Measurements from ENCODE around the gene ZFP92.
A peak's percentile ranks its signal among the peaks of the same experiment; 100 is the strongest.

Gene ZFP92

DNA sequence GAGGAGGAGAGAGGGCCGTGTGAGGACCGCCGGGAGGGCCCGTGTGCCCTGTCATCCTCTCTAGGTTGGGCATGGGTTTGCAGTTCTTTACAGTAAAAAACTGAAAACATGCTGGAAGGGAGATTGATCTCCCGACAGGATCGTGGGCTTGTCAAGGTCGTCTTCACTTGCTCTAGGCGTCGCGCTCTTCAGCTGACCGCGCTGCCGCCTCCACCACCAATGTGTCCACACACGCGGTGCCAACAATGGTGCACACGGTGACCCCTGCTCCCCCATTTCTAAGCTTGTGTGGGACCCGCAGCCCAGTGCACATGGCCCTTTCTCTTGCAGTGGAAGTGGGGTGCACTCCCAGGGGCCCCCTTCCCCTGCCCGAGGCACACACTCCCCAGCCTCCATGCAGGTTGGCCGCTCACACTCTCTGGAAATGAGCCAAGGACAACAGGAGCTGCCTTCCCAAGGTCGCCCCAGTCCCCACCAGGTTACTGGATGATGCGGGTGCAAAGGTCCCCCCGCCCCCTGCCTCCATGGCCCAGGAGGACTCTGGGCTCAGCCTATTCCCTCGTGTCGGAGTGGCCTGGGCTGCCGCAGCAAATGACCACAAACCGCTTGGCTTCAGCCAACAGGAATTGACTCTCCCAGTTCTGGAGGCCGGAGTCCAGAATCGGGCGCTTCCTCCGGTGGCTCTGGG is 1.7 kb upstream of the ZFP92 start:
- DNase-seq, result no peak

DNA sequence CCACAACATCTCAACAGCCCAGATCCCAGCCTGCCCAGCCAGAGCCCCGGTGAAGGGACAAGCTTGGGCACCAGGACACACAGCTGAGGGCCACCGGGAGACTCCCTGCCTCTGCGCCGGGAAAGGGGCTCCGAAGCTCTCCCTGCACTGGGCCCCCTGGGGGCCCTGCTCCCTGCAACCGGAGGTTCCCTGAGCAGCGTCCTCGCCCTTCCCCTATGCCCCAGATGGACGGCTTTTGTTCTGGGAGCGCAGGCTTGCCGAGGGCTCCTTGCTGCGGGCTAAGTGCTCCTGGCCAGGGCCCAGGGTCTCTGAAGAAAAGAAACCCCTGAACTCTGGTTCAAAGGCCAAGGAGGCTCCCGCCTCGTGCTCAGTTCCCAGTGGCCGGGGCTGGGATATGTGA is 899 bp upstream of the ZFP92 start:
- no peak for DNase-seq

DNA sequence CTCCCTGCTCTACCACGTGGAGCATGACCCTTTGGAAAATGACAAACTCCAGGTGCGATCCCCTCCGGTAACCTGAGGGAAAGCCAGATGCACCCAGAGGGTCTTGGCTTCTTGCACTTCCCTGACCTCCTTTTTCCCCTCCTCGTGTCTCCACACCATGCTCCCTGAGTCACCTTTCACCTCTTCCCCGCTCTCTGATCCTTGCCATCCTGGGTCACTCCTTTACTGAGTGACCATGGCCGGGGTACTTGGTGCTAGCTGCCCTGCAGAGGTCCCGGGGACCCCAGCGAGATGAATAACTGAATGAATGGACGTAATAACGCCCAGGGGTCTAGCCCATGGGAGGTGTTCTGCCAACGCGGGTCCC is 401 bp upstream of the ZFP92 start:
- DNase-seq, result no peak

DNA sequence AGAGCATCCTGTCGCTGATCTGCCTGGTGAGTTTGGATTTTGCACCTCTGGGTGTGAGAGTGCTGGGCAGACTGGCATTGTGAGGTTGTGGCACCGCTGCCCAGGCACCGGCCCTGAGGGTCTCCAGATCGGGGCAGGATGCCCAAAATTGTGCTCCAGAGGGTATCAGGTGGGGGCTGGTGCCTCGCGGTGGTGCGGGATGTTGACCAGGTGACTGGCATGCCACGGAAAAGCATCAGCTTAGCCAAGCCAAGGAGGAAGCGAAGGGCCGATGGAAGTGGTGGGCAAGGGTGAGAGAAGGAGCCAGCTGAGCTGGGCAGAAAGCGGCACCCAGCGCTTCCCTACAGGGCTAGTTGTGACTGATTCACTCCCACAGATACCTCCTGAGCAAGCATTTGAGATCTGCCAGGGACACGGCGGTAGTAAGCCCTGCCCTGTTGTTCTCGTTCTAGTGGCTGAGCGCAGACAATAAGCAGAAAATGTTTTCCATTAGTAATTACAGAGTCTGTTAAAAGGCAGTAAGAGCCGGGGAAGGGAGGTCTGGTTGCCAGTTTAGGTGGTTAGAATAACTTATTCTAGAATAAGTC is 809 bp downstream of the ZFP92 start:
- DNase-seq, result no peak

DNA sequence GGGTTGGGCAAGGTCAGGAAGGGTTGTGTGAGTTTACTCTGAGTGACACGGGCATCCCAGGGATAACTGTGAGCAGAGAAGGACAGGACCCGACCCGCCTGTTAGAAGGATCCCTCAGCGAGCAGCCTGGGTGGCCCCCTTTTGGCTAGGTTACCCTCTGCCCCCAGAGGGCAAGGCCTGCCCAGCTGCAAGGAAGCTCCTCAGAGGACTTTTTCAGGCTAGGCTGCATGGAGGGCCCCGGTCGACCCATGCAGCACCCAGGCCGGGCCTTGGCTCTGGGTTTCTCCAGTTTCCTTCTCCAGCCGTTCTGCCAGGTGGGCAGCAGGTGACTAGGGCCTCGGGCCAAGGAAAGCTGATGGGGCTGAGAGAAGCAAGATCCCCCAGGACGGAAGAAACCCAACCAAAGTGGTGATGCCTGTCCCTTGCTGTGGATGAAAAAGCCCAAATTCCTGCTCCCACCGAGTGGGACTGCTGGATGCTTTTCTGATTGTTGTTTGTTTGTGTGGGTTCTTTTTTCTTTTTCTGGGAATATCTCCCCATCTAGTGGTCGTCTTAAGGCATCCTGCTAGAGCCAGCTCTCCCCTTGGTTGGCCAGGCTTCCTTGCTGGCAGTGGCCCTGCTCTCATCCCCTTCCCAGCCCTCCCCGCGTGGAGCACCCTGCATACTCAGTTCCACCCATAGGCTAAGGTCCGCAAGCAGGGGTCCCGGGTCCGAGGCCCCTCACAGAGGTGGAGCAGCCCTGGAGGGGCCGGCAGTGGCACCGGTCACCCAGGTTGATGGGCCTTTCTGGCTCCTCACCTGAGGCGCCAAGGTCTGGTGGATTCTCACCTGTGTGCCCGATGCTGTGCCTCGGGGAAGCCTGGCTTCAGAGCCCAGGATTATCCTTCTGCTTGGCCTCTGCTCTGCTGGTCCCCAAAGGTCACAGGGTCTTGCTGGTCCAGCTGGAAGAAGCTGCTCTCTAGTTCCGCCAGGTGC is 1.8 kb downstream of the ZFP92 start:
- no peak for DNase-seq

DNA sequence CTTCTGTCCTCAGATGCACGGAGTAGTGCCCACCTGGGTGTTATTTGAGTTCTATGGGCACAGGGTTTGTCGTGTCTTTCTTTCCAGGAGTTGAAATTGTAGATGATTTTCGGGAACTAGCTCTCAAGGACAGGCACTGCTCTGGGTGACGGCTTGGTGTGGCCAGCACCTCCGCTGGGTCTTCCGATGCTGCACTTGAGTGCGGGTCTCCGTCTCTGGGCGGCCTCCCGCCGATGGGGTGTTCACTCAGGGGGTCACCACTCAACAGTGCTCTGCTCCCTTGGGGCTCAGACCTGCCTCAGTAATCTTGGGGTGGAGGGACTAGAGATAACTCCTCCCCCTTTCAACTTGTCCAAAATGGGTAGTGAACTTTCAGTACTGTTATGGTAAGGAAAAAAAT is 2.5 kb downstream of the ZFP92 start:
- DNase-seq, result no peak

DNA sequence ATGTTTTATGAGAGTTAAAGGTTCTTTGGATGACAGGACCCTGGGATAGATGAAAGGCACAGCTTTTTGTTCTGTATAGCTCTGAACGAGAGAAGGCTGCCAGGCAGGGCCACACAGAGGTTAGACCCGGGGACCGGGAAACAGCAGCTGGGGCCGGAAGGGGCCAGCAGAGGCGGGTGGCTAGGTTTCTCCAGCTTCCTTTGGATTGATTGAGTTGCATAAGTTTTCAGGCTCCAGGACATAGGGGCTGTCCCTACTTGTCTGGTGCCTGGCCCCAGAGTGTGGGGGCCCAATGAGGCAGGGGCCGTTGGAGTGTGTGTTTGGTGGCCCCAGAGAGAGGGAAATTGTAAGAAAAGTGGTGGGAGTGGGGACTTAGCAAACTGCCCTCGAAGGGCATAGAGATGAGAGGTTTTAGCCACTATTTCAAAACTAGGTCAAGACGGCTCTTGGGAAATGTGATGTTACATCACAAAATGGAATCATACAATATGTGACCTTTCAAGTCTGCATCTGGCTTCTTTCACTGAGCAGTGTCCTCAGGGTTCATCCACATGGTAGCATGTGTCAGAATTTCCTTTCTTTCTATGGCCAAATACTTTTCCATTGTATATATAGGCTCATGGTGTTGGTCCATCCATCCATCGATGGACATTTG is 3.7 kb downstream of the ZFP92 start:
- DNase-seq, result no peak

DNA sequence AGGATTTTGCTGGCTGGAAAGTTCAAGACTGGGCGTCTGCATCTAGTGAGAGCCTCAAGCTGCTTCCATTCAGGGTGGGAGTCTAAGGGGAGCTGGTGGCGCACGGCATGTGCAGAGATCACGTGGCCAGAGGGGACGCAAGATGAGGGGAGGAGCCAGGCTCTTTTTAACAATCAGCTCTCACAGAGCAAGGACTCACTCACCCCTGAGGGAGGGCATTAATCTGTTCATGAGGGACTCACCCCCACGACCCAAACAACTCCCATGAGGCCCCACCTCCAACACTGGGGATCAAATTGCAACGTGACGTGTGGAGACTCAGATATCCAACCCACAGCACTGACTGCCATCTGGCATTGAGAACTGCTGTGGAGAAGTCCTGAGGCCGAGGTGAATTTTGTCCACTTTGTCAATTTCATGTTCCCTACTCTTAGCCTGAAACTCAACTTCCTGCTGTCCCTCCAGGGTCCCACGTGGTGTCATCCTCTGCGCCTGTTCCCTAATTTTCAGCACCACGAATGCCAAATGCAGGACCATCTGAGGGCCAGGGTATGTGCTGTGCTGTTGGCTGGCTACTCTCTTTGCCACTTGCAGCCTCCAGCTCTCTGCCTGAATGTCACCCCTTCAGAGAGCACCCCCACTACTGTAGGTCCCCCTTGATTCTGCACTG is 5.6 kb downstream of the ZFP92 start:
- peak; percentile 34 for DNase-seq

DNA sequence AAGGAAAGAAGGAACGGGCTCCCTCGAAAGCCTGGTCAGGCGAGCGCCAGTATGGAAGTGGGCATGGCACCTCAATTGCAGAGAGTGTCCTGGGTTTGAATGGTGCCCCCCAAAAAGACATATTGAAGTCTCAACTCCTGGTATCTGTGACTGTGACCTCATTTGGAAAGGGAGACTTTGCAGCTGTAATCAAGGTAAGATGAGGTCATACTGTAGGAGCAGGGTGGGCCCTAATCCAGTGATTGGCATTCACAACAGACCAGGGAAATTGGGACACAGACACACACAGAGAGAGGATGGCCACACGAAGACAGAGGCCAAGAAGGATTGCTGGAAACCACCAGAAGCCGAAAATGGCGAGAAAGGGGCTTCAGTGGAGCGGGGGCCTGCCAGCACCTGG is 6.4 kb downstream of the ZFP92 start:
- no peak for DNase-seq

DNA sequence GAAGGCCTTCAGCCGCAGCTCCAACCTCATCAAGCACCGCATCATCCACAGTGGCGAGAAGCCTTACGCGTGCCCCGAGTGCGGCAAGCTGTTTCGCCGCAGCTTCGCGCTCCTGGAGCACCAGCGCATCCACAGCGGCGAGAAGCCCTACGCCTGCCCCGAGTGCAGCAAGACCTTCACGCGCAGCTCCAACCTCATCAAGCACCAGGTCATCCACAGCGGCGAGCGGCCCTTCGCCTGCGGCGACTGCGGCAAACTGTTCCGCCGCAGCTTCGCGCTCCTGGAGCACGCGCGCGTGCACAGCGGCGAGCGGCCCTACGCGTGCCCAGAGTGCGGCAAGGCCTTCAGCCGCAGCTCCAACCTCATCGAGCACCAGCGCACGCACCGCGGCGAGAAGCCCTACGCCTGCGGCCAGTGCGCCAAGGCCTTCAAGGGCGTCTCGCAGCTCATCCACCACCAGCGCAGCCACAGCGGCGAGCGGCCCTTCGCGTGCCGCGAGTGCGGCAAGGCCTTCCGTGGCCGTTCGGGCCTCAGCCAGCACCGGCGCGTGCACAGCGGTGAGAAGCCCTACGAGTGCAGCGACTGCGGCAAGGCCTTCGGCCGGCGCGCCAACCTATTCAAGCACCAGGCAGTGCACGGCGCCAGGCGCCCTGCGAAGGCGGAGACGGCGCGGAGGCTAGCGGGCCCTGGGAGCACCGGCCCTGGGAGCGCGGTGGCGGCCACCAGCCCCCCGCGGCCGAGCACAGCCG is 9.8 kb downstream of the ZFP92 start:
- no peak for DNase-seq

DNA sequence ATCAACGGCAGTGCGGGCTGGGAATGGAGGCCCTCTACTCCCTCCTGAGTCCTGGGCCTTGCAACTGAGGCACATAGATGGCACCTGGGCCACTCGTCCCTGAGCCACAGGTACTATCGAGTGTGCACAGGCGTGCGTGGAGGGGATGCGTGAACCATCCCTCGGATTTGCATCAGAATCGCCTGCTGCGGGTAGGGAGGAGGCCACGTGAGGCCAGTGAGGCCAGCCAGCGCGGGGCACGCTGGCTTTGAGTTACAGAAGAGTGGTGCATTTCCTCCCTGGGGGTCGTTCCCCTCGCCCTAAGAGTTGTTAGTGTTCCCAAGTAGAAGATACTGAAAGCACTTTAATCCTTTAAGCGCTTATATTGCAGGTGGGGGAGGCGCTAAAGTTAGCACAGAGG is 10.6 kb downstream of the ZFP92 start:
- DNase-seq, result no peak

DNA sequence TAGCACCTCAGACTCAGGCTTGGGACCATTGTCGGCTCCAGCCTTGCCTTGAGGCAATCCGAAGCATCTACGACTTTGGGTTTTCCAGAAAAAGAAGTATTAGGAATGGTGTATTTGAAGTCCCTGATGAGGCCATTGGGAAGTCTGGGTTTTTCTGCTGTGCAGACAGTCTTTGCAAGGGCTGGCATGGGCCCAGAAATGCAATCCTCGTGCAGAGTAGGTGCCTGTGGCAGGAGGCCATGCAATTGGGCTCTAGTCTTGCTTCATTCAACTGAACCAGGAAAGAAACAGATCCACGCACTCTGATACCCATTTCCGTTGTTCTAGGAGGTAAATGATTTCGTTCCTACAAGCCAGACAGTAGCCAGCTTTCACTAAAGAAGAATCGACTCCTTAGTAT is 12.4 kb downstream of the ZFP92 start:
- DNase-seq, result no peak

DNA sequence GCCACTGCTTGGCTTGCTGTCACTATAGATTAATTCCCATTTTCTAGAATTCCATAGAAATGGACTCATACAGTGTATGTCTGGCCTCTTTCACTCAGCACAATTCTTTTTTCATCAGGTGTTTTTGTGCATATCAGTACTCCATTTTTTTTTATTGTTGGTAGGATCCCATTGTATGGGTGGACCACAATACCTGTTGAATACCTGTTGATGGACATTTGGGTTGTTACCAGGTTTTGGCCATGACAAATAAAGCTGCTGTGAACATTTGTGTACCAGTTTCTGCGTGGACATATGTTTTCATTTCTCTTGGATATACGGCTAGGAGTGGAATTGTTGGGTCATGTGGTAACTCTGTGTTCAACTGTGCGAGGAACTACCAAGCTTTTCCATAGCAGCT is 14.9 kb downstream of the ZFP92 start:
- DNase-seq, result no peak

DNA sequence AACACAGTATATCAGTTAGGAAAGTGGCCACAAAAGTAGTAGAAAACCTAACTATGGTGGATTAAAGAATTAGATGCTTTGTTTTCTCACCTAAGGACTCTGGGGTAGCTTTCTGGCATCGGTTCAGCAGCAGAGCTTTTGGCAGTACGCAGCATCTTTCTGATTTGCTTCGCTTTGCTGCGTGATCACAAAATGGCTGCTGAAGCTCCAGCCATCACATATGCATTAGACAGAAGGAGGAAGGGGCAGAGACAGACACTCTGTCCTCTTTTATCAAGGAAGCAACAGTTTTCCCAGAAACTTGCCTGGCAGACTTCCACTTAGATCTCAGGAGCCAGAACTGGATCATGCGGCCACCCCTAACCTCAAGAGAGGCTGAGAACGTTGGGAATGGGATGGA is 19.5 kb downstream of the ZFP92 start:
- DNase-seq, result no peak

DNA sequence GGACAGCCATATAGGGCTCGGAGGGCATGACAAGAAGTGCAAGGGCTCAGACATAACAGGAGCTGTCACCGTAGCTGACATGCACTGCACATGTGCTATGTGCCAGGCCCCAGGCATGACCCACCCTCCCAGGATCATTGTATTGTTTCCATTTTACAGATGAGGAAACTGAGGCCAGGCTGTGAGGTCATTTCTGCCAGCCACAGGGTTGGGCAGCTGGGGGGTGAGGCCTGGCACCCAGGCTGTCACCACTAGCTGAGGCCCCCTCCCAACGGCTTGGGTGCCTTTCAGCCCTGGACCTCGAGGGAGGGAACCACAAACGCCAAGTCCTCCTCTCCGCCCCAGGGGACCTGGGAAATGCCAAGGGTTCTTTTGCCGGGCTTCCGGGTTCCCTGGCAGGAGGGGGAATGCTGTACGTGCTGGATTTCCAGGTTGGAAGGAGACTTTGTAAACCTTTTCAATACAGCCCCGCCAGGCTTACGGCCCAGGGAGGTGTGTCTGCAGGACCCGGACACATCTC is 21.9 kb downstream of the ZFP92 start:
- DNase-seq, result no peak

DNA sequence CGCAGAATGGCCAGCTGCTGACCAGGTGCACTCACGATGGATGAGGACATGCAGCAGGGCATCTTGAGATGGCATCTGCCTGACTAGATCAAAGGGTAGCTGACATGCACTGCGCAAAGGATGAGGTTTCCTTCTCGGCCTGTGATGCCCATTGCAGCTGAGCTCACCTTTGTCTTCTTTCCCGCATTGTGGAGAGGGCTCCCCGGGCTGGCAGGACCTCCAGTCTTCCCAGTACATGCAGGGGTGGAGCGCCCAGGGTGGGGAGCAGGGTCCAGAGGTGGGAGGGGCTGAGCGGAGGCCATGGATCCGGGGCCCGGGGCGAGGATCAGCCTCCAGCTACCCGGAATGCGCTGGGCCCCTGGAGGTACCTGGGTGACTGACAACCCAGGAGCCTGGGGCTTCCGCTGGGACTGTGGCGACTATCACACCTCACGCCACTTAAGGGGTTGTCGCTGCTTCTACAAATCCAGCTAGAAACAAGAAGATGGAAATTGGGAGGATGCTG is 22.6 kb downstream of the ZFP92 start:
- no peak for DNase-seq

DNA sequence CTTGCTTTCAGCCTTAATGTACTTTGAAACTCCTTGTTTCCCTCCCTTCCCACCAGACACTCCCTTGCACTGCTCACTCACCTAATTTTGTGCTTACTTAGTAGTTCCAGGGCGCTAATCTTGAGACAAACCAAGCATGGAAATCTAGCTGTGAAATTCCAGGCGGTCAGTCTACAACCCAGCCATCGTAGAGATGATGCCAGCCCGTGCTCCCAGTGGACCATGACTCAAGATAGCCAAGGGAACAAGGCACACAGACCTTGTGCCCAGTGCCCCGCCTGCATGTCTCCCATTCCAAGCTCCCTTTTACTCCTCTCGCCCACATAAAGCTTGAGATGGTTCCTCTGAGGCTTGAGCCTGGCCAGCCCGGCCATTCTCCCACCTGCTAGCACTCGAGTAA is 23.5 kb downstream of the ZFP92 start:
- no peak for DNase-seq

DNA sequence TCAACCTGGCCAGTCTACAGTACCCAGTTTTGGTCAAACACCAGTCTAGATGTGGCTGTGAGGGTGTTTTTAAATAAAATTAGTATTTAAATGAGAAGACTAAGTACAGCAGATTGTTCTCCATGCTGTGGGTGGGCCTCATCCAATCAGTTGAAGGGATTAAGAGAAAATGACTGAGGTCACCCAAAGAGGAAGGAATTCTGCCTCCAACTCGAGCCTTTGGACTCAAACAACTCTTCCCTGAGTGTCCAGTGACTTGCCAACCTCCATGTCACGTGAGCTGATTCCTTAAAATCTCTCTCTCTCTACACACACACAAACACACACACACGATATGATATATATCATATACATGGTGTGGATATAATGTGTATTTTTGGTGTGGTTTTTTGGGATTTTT is 24.6 kb downstream of the ZFP92 start:
- no peak for DNase-seq

DNA sequence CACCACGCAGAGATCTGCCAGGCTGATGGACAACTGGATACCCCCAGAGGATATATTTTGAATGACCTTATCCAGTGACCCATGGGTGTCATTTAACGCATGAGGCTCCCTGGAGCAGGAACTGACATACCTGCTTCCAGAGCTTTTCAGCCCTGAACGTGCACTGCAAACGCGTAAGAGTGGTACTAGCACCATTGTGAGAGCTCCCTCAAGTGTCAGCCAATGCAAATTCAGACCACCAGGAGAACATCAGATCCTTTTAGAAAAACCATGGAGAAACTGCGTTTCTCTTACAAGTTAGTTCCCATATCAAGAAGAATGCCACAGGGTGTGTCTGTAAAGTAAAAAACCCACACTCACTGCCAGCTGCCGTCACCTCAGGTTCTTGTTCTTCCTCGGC is 27.3 kb downstream of the ZFP92 start:
- no peak for DNase-seq

DNA sequence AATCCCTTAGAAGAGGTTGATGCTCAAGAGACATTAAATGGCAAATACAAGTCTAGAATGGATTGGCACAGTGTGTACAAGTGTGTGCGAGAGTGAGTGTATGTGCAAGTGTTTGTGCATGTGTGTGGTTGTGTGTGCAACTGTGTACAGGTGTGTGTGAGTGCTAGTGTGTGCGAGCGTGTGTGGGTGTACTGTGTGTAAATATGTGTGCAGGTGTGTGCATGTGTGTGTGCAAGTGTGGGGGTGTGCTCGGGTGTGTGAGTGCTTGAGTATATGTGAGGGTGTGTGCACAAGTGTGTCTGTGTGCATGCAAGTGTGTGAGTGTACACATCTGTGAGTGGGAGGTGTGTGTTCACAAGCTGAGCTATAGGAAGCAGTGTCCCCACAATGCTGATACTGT is 28.7 kb downstream of the ZFP92 start:
- DNase-seq, result no peak

DNA sequence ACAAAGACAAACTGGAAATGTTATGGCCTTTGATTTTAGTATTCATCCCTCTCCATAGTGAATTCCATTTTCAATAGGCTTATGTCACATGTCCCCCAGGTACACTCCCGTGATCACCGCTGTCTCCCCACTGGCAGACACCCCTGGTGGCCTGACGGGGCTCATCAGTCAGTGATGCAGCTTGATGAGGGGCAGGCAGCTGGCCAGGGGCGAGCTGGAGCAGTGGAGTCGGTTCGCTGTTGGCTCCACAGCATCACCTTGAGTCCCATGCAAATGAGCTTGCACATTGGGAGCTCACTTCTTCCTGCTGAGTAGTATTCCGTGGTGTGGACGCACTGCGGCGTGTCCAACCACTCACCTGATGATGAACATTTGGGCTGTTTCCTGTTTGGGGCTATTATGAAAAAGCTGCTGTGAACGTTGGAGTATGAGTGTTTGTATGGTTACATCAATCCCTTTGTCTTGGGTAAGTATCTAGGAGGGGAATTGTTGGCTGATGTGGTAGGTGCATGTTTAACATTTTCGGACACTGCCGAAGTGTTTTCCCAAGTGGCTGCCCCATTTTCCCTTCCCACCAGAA is 29.4 kb downstream of the ZFP92 start:
- no peak for DNase-seq
